Sigmoid colon (tissue), 4 donors: ENCODE results near the gene ZNF574.

Experiments
- EP300 ChIP-seq, 4 donors: sonication (generic); formaldehyde crosslinking; IDR thresholded peaks; one replicate each; pipeline ENCODE4 v1.6.1; 2017; ENCODE audit warnings: antibody characterized with exemption in 4 of 4
- POLR2A ChIP-seq, 2 donors: fragments of 450-650 bp; IDR thresholded peaks; one replicate each; pipeline ENCODE4 v1.6.1; 2016; ENCODE audit warnings: antibody characterized with exemption in 2 of 2, mild to moderate bottlenecking in 2 of 2, moderate library complexity in 2 of 2
- POLR2AphosphoS5 ChIP-seq, 4 donors: sonication (generic); formaldehyde crosslinking; IDR thresholded peaks; one replicate each; pipeline ENCODE4 v1.6.1; 2017; ENCODE audit warnings: antibody characterized with exemption in 4 of 4
- TF ChIP-seq, protein P1 (sequence below), 4 experiments: fragments of 450-650 bp in 3 of 4; fragments of 200-600 bp in 1 of 4; IDR thresholded peaks; one replicate each; pipeline ENCODE4 v1.5.1; 2016 to 2019; ENCODE audit warnings: antibody characterized with exemption in 4 of 4, mild to moderate bottlenecking in 3 of 4, moderate library complexity in 2 of 4

DNA sequence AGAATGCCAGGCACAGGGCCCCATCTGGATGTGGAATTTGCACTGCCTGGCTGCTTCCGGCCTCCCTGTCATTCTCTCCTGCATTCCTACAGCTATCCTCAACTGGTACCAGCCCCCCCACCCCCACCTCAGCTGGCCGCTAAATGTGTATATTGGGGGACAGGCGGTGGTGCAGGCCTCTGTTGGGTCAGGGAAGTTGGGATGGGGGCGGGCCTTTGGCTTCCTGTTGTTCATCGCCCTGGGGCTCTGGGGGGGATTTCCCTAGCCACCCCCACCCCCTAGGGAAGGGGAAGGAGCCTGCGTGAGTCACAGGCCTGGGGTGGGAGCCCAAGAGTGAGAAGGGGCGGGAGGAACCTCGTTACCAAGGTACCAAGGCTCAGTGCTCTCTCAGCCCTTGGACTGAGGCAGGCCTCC is 45.7 kb downstream of the ZNF574 start:
- TF ChIP-seq POLR2A (IDR thresholded peaks at IDR 0.05) (no peak), EP300 (IDR thresholded peaks at IDR 0.05) (no peak), POLR2AphosphoS5 (IDR thresholded peaks at IDR 0.05) (no peak)
- TF ChIP-seq, protein P1, sequence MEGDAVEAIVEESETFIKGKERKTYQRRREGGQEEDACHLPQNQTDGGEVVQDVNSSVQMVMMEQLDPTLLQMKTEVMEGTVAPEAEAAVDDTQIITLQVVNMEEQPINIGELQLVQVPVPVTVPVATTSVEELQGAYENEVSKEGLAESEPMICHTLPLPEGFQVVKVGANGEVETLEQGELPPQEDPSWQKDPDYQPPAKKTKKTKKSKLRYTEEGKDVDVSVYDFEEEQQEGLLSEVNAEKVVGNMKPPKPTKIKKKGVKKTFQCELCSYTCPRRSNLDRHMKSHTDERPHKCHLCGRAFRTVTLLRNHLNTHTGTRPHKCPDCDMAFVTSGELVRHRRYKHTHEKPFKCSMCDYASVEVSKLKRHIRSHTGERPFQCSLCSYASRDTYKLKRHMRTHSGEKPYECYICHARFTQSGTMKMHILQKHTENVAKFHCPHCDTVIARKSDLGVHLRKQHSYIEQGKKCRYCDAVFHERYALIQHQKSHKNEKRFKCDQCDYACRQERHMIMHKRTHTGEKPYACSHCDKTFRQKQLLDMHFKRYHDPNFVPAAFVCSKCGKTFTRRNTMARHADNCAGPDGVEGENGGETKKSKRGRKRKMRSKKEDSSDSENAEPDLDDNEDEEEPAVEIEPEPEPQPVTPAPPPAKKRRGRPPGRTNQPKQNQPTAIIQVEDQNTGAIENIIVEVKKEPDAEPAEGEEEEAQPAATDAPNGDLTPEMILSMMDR (IDR thresholded peaks at IDR 0.05), result no peak
